Stimulated activated CD8-positive, alpha-beta memory T cell treated with anti-CD3 and anti-CD28 coated beads, Interleukin-4, amount 100 ng/mL, for 48 hours (primary cell): ENCODE results near the gene CELA3B.
"Not testable (repeated sequence)": the region's sequence is repeated elsewhere in the genome, so short reads cannot be mapped to it uniquely, and the experiment has no call there.

Experiments
- DNase-seq: peaks from one replicate; pipeline ENCODE4 v3.0.0-alpha.2; 2020

CELA3B gene

DNA sequence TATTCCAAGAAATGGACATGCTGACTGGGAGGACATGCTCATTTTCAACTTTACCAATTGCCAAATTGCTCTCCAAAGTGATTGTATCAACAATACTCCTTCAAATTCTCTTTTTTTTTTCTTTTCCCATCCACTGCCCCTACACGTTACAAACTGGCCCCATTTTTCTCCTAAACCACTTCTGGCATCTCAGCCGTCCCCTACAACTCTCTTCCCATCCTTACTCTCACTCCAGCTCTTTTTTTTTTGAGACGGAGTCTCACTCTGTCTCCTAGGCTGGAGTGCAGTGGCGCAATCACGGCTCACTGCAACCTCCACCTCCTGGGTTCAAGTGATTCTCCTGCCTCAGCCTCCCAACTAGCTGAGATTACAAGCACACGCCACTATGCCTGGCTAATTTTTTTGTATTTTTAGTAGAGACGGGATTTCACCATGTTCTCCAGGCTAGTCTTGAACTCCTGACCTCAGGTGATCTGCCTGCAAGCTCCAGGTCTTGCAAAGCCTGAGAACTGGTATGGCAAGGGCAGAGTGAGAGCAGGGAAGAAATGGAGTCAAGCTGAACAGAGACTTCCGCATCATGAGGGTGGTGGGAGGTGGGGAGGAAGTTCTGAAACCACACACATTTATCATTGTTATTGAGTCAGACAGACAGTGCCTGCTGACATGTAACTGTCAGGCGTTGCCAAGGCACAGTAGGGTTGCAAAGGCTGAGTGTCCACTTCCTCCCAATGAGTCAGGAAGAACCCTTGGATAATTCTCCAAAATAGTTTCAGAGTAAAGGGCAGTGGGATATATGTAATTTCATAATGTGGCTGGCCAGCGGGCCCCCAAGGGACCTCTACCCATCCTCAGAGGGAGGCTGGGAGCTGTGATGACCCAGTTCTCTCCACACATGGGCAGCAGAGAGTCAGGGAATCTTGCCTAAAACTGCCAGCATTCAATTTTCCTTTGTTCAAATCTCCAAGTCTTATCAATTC is 42.0 kb downstream of the CELA3B start:
- DNase-seq, result peak; percentile 73

DNA sequence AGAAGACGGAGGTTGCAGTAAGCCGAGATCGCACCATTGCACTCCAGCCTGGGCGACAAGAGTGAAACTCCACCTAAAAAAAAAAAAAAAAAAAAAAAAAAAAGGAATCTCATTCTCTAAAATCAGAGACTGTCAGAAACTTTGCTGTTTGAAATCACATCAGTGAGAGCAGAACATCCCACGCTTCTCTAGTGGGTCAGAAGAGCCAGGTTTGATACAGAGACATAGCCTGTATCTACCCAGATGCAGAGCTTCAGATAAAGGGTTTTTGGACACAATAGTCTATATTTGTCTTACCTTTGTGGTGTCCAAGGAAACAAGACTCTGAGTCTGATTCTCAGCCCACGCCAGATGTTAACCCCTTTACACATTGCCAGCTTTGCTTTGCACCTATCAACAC is 44.2 kb downstream of the CELA3B start:
- no peak for DNase-seq

DNA sequence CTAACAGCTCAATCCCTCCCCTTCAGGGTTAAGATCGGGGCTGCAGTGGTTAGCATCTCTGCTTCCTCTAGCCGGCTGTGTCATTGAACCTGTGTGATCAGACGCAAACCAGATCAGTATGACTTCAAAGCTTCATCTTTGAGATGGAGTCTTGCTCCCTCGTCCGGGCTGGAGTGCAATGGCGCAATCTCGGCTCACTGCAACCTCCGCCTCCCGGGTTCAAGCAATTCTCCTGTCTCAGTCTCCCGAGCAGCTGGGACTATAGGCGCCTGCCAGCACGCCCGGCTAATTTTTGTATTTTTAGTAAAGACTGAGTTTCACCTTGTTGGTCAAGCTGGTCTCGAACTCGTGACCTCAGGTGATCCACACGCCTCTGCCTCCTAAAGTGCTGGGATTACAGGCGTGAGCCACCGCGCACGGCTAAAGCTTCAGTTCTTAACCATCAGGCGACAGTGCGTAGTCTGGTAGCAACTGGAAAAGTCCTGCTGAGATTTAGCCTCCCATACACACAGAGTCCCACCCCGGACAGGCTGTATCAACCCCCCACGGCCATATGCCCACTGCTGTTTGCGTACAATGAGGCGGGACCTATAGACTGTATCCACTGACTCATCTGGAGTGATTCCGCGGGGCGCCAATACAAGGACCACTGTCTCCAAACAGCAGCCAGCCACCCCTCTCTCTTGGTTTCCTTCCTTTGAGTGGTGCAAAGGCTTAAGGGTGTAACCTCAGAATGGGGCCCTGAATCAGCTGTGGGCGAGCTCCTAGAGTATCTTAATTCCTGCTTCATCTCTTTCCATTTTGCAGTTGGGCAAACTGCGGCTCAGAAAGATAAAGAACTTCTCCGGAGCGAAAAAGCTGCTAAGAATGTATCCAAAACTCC is 47.9 kb downstream of the CELA3B start:
- DNase-seq, result peak; percentile 83

GRCh38 chr1:22025368-22026155 is 48.7 kb downstream of the CELA3B start:
- DNase-seq, result peak; percentile 90

- DNase-seq, result no peak
These were observed 50.1 kb downstream of the CELA3B start for GRCh38 chr1:22026924-22027289.

GRCh38 chr1:22030057-22030456 is 53.2 kb downstream of the CELA3B start:
- no peak for DNase-seq

- no peak for DNase-seq
These were observed 53.7 kb downstream of the CELA3B start for GRCh38 chr1:22030473-22030872.

GRCh38 chr1:22031214-22031962 is 54.6 kb downstream of the CELA3B start:
- DNase-seq, result no peak

GRCh38 chr1:22034834-22035233 is 58.0 kb downstream of the CELA3B start:
- DNase-seq, result not testable (repeated sequence)

GRCh38 chr1:22037520-22037919 is 60.7 kb downstream of the CELA3B start:
- DNase-seq, result no peak

DNA sequence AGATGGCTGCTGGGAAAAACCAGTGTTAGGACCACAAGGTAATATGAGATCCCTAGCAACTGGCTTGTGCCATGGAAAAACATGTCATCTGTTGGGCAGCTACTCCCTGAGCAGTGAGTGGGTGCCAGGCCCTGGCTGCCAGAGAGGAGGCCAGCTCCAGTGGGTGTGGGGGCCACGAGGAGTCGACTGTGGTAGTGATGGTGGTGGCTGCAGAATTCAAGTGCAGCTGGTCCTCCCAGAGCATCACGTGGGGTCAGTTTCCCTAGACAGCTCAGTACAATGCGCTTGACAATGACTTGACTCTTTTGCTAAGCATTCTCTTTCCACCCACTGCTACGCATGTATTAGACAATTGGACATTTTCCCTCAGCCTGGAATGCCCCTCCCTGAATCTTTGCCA is 61.2 kb downstream of the CELA3B start:
- no peak for DNase-seq
